ENCODE data around the gene RINT1. TPM values are rescaled to one million over a fixed set of nuclear protein-coding genes. Genes with fewer than 3 reads are reported as not detected.
A peak's percentile ranks its signal among the peaks of the same experiment; 100 is the strongest.

RINT1 gene
- total RNA-seq, 1 experiment from 2014 or later: 26.6 TPM

- H3K27ac Mint-ChIP-seq: no peak overlapping the region
- ChIA-PET CTCF (interaction anchor here (0.7 to 2.2 kb wide), 2 partner anchors 59 to 436 kb away, joined by 5 read pairs; partner anchors contain the start of gene RINT1), POLR2A (no interaction called here)
- H3K4me1 Mint-ChIP-seq: peaks cover 17% of the 10 kb centered on the region
- ATAC-seq (no peak), DNase-seq (ENCODE audit: low spot score) (no peak)
- no peaks in the 10 kb centered on the region for H3K27me3 Mint-ChIP-seq (ENCODE audit: low read depth)
- no peaks in the 10 kb centered on the region for H3K36me3 Mint-ChIP-seq
- H3K4me3 Mint-ChIP-seq: no peak overlapping the region
- TF ChIP-seq ZNF121 (CRISPR knock-in tag; IDR thresholded peaks at IDR 0.05): peak; percentile 79; the same call in 1 of the 2 replicates
- no peak for TF ChIP-seq ZNF671 (CRISPR knock-in tag; IDR thresholded peaks at IDR 0.05)
- no peaks in the 10 kb centered on the region for H3K9me3 Mint-ChIP-seq
These were observed 58.8 kb downstream of the RINT1 start for GRCh38 chr7:105590793-105591192.

- Mint-ChIP-seq H3K36me3 (0 out of 2 replicates have a peak, but pooled peaks cover 2% of the 10 kb centered on the region), H3K4me1 (peaks cover 20% of the 10 kb centered on the region), H3K4me3 (no peak overlapping the region), H3K27me3 (ENCODE audit: low read depth) (no peaks in the 10 kb centered on the region), H3K9me3 (no peaks in the 10 kb centered on the region), H3K27ac (no peak overlapping the region)
- ChIA-PET CTCF (interaction anchor here (2.0 to 2.2 kb wide), 2 partner anchors 10 to 60 kb away, joined by 5 to 12 read pairs; partner anchors contain the start of genes EFCAB10 and RINT1), POLR2A (no interaction called here)
- TF ChIP-seq ATF6 (CRISPR knock-in tag; IDR thresholded peaks at IDR 0.05) (no peak), FOXK1 (CRISPR knock-in tag; IDR thresholded peaks at IDR 0.05) (no peak), CREM (CRISPR knock-in tag; IDR thresholded peaks at IDR 0.05) (no peak), ELF4 (CRISPR knock-in tag; IDR thresholded peaks at IDR 0.05; ENCODE audit: low read depth) (no peak), EMX1 (CRISPR knock-in tag; IDR thresholded peaks at IDR 0.05) (no peak), ZNF317 (CRISPR knock-in tag; IDR thresholded peaks at IDR 0.05; ENCODE audit: borderline replicate concordance, low read depth) (no peak), SMAD3 (CRISPR knock-in tag; IDR thresholded peaks at IDR 0.05; ENCODE audit: borderline replicate concordance) (no peak)
- no peak for ATAC-seq
- no peak for DNase-seq (ENCODE audit: low spot score)
These were observed 59.5 kb downstream of the RINT1 start for GRCh38 chr7:105591522-105591921.

- ATAC-seq (peak; percentile 43), DNase-seq (ENCODE audit: low spot score) (no peak)
- H3K27me3 Mint-ChIP-seq (ENCODE audit: low read depth): no peaks in the 10 kb centered on the region
- no peak overlapping the region for H3K27ac Mint-ChIP-seq
- peaks cover 24% of the 10 kb centered on the region for H3K4me1 Mint-ChIP-seq
- no peak overlapping the region for H3K4me3 Mint-ChIP-seq
- ChIA-PET CTCF (interaction anchor here (0.6 to 1.9 kb wide), 15 partner anchors 9 to 710 kb away, joined by 3 to 9 read pairs (median 4); partner anchors contain the start of genes EFCAB10 and RINT1), POLR2A (interaction anchor here (0.5 kb wide), 1 partner anchor 519 kb away, joined by 4 read pairs; no protein-coding TSS in a partner anchor)
- TF ChIP-seq ETV6 (CRISPR knock-in tag; IDR thresholded peaks at IDR 0.05) (no peak), ZNF423 (CRISPR knock-in tag; IDR thresholded peaks at IDR 0.05) (no peak), USF2 (CRISPR knock-in tag; IDR thresholded peaks at IDR 0.05) (no peak), ZNF317 (CRISPR knock-in tag; IDR thresholded peaks at IDR 0.05; ENCODE audit: borderline replicate concordance, low read depth) (no peak), CBFB (CRISPR knock-in tag; IDR thresholded peaks at IDR 0.05; ENCODE audit: low read depth) (no peak), TP53 (CRISPR knock-in tag; IDR thresholded peaks at IDR 0.05) (no peak)
- H3K36me3 Mint-ChIP-seq: 0 out of 2 replicates have a peak, but pooled peaks cover 3% of the 10 kb centered on the region
- H3K9me3 Mint-ChIP-seq: no peaks in the 10 kb centered on the region
These were observed 62.0 kb downstream of the RINT1 start for GRCh38 chr7:105594034-105594433.

GRCh38 chr7:105596866-105597265 lies 64.9 kb downstream of the RINT1 start:
- DNase-seq (ENCODE audit: low spot score) (no peak), ATAC-seq (peak; percentile 62)
- CTCF ChIA-PET: interaction anchor here (0.7 to 1.2 kb wide), 5 partner anchors 56 to 557 kb away, joined by 3 to 5 read pairs (median 3); partner anchors contain the start of gene RINT1
- POLR2A ChIA-PET: no interaction called here
- H3K4me3 Mint-ChIP-seq: no peak overlapping the region
- H3K27me3 Mint-ChIP-seq (ENCODE audit: low read depth): no peaks in the 10 kb centered on the region; the same call in 1 of the 2 replicates
- no peak overlapping the region for H3K27ac Mint-ChIP-seq
- H3K36me3 Mint-ChIP-seq: 0 out of 2 replicates have a peak, but pooled peaks cover 3% of the 10 kb centered on the region
- TF ChIP-seq AR (CRISPR knock-in tag; IDR thresholded peaks at IDR 0.05) (no peak), NFYB (CRISPR knock-in tag; conservative IDR thresholded peaks at IDR 0.05; ENCODE audit: low read depth) (no peak), PREB (CRISPR knock-in tag; IDR thresholded peaks at IDR 0.05; ENCODE audit: borderline replicate concordance) (no peak), FOXP4 (CRISPR knock-in tag; IDR thresholded peaks at IDR 0.05) (no peak)
- peaks cover 37% of the 10 kb centered on the region for H3K4me1 Mint-ChIP-seq
- H3K9me3 Mint-ChIP-seq: no peaks in the 10 kb centered on the region

All from WTC11 (cell line).